Measurements from ENCODE around the gene SYT1. TPM values are rescaled to one million over a fixed set of nuclear protein-coding genes. Genes with fewer than 3 reads are reported as not detected.

Gene SYT1
- total RNA-seq, 2 experiments from 2014 or later = not detected

GRCh38 chr12:78928200-78929074 lies 63.9 kb downstream of the SYT1 start:
- peaks cover 5% of the 10 kb centered on the region for H3K9me3 Mint-ChIP-seq (ENCODE audit: low read depth)
- no peak overlapping the region for H3K27ac Mint-ChIP-seq
- no peaks in the 10 kb centered on the region for H3K4me1 Mint-ChIP-seq
- no peaks in the 10 kb centered on the region for H3K27me3 Mint-ChIP-seq
- DNase-seq = no peak
- H3K36me3 Mint-ChIP-seq = no peaks in the 10 kb centered on the region
- H3K4me3 Mint-ChIP-seq = no peak overlapping the region
- CTCF ChIA-PET = no interaction called here
- no peak for ATAC-seq

DNA sequence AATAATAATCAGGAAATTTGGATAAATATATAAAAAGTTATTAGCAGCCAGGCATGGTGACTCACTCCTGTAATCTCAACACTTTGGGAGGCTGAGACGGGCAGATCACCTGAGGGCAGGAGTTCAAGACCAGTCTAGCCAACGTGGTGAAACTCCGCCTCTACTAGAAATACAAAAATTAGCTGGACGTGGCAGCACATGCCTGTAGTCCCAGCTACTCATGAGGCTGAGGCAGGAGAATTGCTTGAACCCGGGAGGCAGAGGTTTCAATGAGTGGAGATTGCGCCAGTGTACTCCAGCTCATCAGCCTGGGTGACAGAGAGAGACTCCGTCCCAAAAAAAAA lies 64.5 kb downstream of the SYT1 start:
- Mint-ChIP-seq H3K27me3 (no peaks in the 10 kb centered on the region), H3K36me3 (no peaks in the 10 kb centered on the region), H3K9me3 (ENCODE audit: low read depth) (peaks cover 4% of the 10 kb centered on the region), H3K4me1 (no peaks in the 10 kb centered on the region), H3K4me3 (no peak overlapping the region), H3K27ac (no peak overlapping the region)
- ATAC-seq = no peak
- DNase-seq = no peak
- CTCF ChIA-PET = no interaction called here

- H3K9me3 Mint-ChIP-seq (ENCODE audit: low read depth) = peaks cover 4% of the 10 kb centered on the region
- no peak for DNase-seq
- CTCF ChIA-PET = no interaction called here
- H3K4me3 Mint-ChIP-seq = no peak overlapping the region
- H3K36me3 Mint-ChIP-seq = no peaks in the 10 kb centered on the region
- H3K4me1 Mint-ChIP-seq = no peaks in the 10 kb centered on the region
- no peak overlapping the region for H3K27ac Mint-ChIP-seq
- no peaks in the 10 kb centered on the region for H3K27me3 Mint-ChIP-seq
- no peak for ATAC-seq
These were observed 67.0 kb downstream of the SYT1 start for GRCh38 chr12:78931466-78931990.

DNA sequence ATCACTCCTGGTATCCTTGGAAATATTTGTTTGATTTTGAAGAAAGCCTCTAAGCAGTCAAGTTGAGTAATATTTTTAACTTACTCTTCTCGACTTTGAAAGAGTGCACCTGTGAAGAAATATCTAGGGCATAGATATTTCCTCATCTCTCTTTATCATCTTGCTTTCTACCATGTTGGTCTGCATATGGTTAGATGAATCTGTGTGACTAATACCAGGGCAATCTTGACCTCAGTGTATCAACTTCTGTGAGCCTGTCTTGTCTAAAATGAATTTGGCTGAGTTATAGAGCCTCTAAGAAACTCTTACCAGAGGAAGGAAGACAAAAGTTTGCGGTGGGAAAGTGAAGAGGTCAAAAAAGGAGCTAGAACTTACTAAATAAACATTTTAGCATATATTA lies 68.4 kb downstream of the SYT1 start:
- no peaks in the 10 kb centered on the region for H3K36me3 Mint-ChIP-seq
- DNase-seq = no peak
- no peak overlapping the region for H3K27ac Mint-ChIP-seq
- no peak for ATAC-seq
- H3K27me3 Mint-ChIP-seq = no peaks in the 10 kb centered on the region
- H3K4me1 Mint-ChIP-seq = no peaks in the 10 kb centered on the region
- H3K9me3 Mint-ChIP-seq (ENCODE audit: low read depth) = peaks cover under 1% of the 10 kb centered on the region
- CTCF ChIA-PET = no interaction called here
- H3K4me3 Mint-ChIP-seq = no peak overlapping the region

- CTCF ChIA-PET = no interaction called here
- Mint-ChIP-seq H3K4me3 (no peak overlapping the region), H3K4me1 (no peaks in the 10 kb centered on the region), H3K27me3 (no peaks in the 10 kb centered on the region), H3K27ac (no peak overlapping the region), H3K36me3 (no peaks in the 10 kb centered on the region), H3K9me3 (ENCODE audit: low read depth) (peaks cover 12% of the 10 kb centered on the region)
- DNase-seq (no peak), ATAC-seq (no peak)
These were observed 73.9 kb downstream of the SYT1 start for GRCh38 chr12:78938341-78939084.

DNA sequence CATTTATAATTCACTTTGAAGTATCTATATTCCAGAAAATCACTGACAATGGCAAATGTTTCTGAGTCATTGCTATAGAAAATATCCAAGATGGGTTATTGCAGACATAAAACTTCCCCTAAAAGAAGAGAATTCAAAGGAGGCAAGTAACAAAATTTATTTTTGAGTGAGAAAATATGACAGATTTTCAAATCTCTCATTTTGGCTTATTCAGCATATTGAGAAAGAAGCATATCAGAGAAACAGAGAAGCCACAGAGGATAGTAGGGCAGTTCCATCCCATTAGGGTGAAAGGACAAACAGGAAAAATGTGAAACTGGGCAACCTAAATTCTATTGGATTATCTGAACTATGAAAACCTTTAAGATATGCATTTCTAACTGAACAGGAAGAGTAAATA lies 85.0 kb downstream of the SYT1 start:
- Mint-ChIP-seq H3K9me3 (ENCODE audit: low read depth) (peaks cover 6% of the 10 kb centered on the region), H3K36me3 (no peaks in the 10 kb centered on the region), H3K27me3 (no peaks in the 10 kb centered on the region), H3K27ac (no peak overlapping the region), H3K4me1 (no peaks in the 10 kb centered on the region), H3K4me3 (no peak overlapping the region)
- ATAC-seq = no peak
- no peak for DNase-seq
- CTCF ChIA-PET = no interaction called here

GRCh38 chr12:78951803-78952551 lies 87.4 kb downstream of the SYT1 start:
- CTCF ChIA-PET = no interaction called here
- ATAC-seq (no peak), DNase-seq (no peak)
- no peak overlapping the region for H3K27ac Mint-ChIP-seq
- H3K9me3 Mint-ChIP-seq (ENCODE audit: low read depth) = peaks cover 2% of the 10 kb centered on the region
- H3K27me3 Mint-ChIP-seq = no peaks in the 10 kb centered on the region
- no peak overlapping the region for H3K4me3 Mint-ChIP-seq
- no peaks in the 10 kb centered on the region for H3K4me1 Mint-ChIP-seq
- H3K36me3 Mint-ChIP-seq = no peaks in the 10 kb centered on the region

DNA sequence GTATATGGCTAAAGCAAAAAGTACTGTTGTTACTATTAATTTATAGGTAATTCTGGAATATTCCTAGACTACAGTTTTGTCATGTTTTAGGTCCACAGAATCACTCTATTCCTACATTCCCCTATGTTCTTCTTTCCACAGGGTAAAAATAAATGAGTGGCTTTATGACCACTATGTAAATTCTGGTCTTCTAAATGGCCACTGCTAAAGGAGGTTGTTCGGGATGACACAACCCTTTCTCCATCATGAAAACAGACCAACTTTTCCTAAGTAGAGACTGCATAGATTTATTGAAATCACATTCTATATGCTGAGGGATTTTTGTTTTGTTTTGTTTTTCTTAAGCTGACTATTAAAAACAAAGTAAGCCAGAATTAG lies 88.0 kb downstream of the SYT1 start:
- DNase-seq (no peak), ATAC-seq (no peak)
- Mint-ChIP-seq H3K27ac (no peak overlapping the region), H3K4me3 (no peak overlapping the region), H3K4me1 (no peaks in the 10 kb centered on the region), H3K36me3 (no peaks in the 10 kb centered on the region), H3K9me3 (ENCODE audit: low read depth) (peaks cover 2% of the 10 kb centered on the region), H3K27me3 (no peaks in the 10 kb centered on the region)
- CTCF ChIA-PET = no interaction called here

- Mint-ChIP-seq H3K4me1 (no peaks in the 10 kb centered on the region), H3K9me3 (ENCODE audit: low read depth) (peaks cover 4% of the 10 kb centered on the region), H3K27ac (no peak overlapping the region), H3K4me3 (no peak overlapping the region), H3K27me3 (no peaks in the 10 kb centered on the region), H3K36me3 (no peaks in the 10 kb centered on the region)
- no peak for DNase-seq
- CTCF ChIA-PET = no interaction called here
- ATAC-seq = no peak
These were observed 94.4 kb downstream of the SYT1 start for GRCh38 chr12:78958941-78959340.

DNA sequence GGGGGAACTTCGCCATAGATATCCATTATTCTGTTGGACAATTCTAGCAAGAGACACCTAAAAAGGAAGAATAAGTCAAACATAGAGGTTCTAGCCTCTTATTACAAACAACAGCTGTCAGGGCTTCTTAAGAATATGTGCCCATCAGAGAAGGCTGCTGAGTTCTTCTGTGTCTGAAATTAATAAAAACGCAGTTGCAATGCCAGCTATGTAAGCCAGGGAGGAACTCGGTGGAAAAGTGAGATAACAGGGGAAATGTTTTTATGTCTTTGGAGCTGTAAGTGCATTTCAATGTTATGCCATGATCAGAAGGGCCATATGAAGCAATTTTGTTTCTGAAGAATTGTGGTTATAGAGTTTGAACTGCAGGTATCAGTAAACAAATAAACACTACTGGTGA lies 95.0 kb downstream of the SYT1 start:
- Mint-ChIP-seq H3K4me3 (no peak overlapping the region), H3K4me1 (no peaks in the 10 kb centered on the region), H3K27ac (no peak overlapping the region), H3K9me3 (ENCODE audit: low read depth) (peaks cover 4% of the 10 kb centered on the region), H3K36me3 (no peaks in the 10 kb centered on the region), H3K27me3 (no peaks in the 10 kb centered on the region)
- DNase-seq (no peak), ATAC-seq (no peak)
- CTCF ChIA-PET = no interaction called here

DNA sequence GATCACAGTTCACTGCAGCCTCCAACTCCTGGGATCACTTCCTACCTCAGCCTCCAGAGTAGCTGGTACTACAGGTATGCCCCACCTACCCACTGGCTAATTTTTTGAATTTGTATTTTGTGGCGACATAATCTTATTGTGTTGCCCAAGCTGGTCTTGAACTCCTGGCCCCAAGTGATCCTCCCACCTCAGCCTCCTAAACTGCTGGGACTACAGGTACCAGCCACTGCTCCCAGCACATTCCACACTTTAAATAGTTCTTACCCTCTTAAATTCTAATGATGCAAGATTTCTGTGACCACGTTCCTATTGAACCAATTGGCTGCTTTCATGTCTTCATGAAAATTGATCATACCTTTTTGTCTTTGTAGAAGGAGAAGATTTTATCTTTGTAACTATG lies 96.6 kb downstream of the SYT1 start:
- no peaks in the 10 kb centered on the region for H3K27me3 Mint-ChIP-seq
- no peak overlapping the region for H3K27ac Mint-ChIP-seq
- H3K9me3 Mint-ChIP-seq (ENCODE audit: low read depth) = peaks cover 4% of the 10 kb centered on the region
- ATAC-seq (no peak), DNase-seq (no peak)
- no peaks in the 10 kb centered on the region for H3K36me3 Mint-ChIP-seq
- H3K4me1 Mint-ChIP-seq = no peaks in the 10 kb centered on the region
- CTCF ChIA-PET = no interaction called here
- H3K4me3 Mint-ChIP-seq = no peak overlapping the region

GRCh38 chr12:78963439-78964227 lies 99.1 kb downstream of the SYT1 start:
- Mint-ChIP-seq H3K27me3 (no peaks in the 10 kb centered on the region), H3K36me3 (no peaks in the 10 kb centered on the region), H3K9me3 (ENCODE audit: low read depth) (peaks cover 9% of the 10 kb centered on the region), H3K4me1 (no peaks in the 10 kb centered on the region), H3K4me3 (no peak overlapping the region), H3K27ac (no peak overlapping the region)
- ATAC-seq (no peak), DNase-seq (no peak)
- CTCF ChIA-PET = no interaction called here

DNA sequence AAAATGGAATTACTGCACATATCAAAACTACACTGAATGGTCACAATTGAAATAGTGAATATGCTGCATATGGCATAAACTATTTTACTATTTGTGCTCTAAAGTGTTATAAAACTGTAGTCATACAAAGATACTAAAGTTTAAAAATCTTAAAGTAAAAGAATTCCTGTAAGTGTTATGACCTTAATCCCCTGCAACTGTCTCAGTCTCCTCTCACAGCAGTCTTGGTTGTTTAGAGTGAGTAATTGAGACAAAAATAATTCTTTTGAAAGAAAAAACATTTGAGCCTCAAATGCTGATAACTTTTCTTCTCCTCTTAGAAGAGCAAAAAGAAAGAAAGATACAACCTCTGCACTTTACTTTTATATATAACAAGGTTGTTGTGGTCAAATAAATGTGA lies 99.9 kb downstream of the SYT1 start:
- no peaks in the 10 kb centered on the region for H3K4me1 Mint-ChIP-seq
- ATAC-seq (no peak), DNase-seq (no peak)
- H3K36me3 Mint-ChIP-seq = no peaks in the 10 kb centered on the region
- no peak overlapping the region for H3K27ac Mint-ChIP-seq
- CTCF ChIA-PET = no interaction called here
- H3K9me3 Mint-ChIP-seq (ENCODE audit: low read depth) = peaks cover 13% of the 10 kb centered on the region
- no peak overlapping the region for H3K4me3 Mint-ChIP-seq
- no peaks in the 10 kb centered on the region for H3K27me3 Mint-ChIP-seq
